Parathyroid adenoma (tissue), 2 donors: ENCODE measurements around the gene PSME2.

Experiments used
- H2AFZ ChIP-seq: fragments of 300-600 bp; sonication (generic); one replicate; pipeline ENCODE4 v1.7.0; 2017; ENCODE audit warnings: antibody characterized with exemption, mild to moderate bottlenecking
- H3K27ac ChIP-seq: fragments of 300-600 bp; sonication (generic); one replicate; pipeline ENCODE4 v1.7.0; 2017
- H3K27me3 ChIP-seq: fragments of 300-600 bp; sonication (generic); one replicate; pipeline ENCODE4 v1.7.0; 2017; ENCODE audit warnings: low read length; ENCODE audit not compliant: control insufficient read depth, insufficient read depth
- H3K36me3 ChIP-seq: fragments of 300-600 bp; sonication (generic); one replicate; pipeline ENCODE4 v1.7.0; 2017; ENCODE audit warnings: low read length; ENCODE audit not compliant: control insufficient read depth, insufficient read depth
- H3K4me1 ChIP-seq: fragments of 300-600 bp; sonication (generic); one replicate; pipeline ENCODE4 v1.7.0; 2017; ENCODE audit warnings: control low read depth
- H3K4me2 ChIP-seq: fragments of 300-600 bp; sonication (generic); one replicate; pipeline ENCODE4 v1.7.0; 2017; ENCODE audit warnings: low read length
- H3K4me3 ChIP-seq: fragments of 300-600 bp; sonication (generic); one replicate; pipeline ENCODE4 v1.7.0; 2017; ENCODE audit warnings: low read depth, low read length
- H3K79me2 ChIP-seq: fragments of 300-600 bp; sonication (generic); one replicate; pipeline ENCODE4 v1.7.0; 2017; ENCODE audit warnings: control low read depth
- H3K9ac ChIP-seq: fragments of 300-600 bp; sonication (generic); one replicate; pipeline ENCODE4 v1.7.0; 2017; ENCODE audit warnings: mild to moderate bottlenecking
- H3K9me3 ChIP-seq: fragments of 300-600 bp; sonication (generic); one replicate; pipeline ENCODE4 v1.7.0; 2017; ENCODE audit warnings: low read length; ENCODE audit not compliant: control insufficient read depth
- CTCF ChIP-seq: fragments of 300-600 bp; sonication (generic); IDR thresholded peaks from one replicate; pipeline ENCODE4 v1.7.0; 2017; ENCODE audit warnings: antibody characterized with exemption, mild to moderate bottlenecking
- donor health status: primary hyperparathyroidism.

PSME2 gene

GRCh38 chr14:24133735-24134134, 12.7 kb downstream of the PSME2 start:
- Histone ChIP-seq H3K27me3 (no peaks in the 10 kb centered on the region), H3K4me2 (no peak overlapping the region), H3K9me3 (no peaks in the 10 kb centered on the region), H3K9ac (no peak overlapping the region), H3K79me2 (no peaks in the 10 kb centered on the region), H3K36me3 (no peaks in the 10 kb centered on the region), H3K27ac (no peak overlapping the region), H3K4me1 (peaks cover 4% of the 10 kb centered on the region), H3K4me3 (no peak overlapping the region), H2AFZ (no peak overlapping the region)
- no peak for TF ChIP-seq CTCF

- Histone ChIP-seq H3K36me3 (no peaks in the 10 kb centered on the region), H3K27ac (no peak overlapping the region), H2AFZ (no peak overlapping the region), H3K4me1 (peaks cover 4% of the 10 kb centered on the region), H3K9ac (no peak overlapping the region), H3K4me3 (no peak overlapping the region), H3K27me3 (no peaks in the 10 kb centered on the region), H3K9me3 (no peaks in the 10 kb centered on the region), H3K4me2 (no peak overlapping the region), H3K79me2 (no peaks in the 10 kb centered on the region)
- no peak for TF ChIP-seq CTCF
Observed at GRCh38 chr14:24132976-24133375, 13.4 kb downstream of the PSME2 start.

GRCh38 chr14:24132061-24132685, 14.2 kb downstream of the PSME2 start:
- Histone ChIP-seq H3K79me2 (no peaks in the 10 kb centered on the region), H3K4me3 (no peak overlapping the region), H3K9ac (no peak overlapping the region), H3K36me3 (no peaks in the 10 kb centered on the region), H3K27ac (no peak overlapping the region), H2AFZ (no peak overlapping the region), H3K4me2 (no peak overlapping the region), H3K27me3 (no peaks in the 10 kb centered on the region), H3K9me3 (no peaks in the 10 kb centered on the region), H3K4me1 (no peaks in the 10 kb centered on the region)
- TF ChIP-seq CTCF, result no peak

GRCh38 chr14:24131549-24131966, 14.9 kb downstream of the PSME2 start:
- no peak overlapping the region for H3K4me3 ChIP-seq

More at GRCh38 chr14:24131549-24131966, 14.9 kb downstream of the PSME2 start:
- Histone ChIP-seq H3K79me2 (no peaks in the 10 kb centered on the region), H3K9me3 (no peaks in the 10 kb centered on the region), H3K36me3 (no peaks in the 10 kb centered on the region), H3K27me3 (no peaks in the 10 kb centered on the region), H3K27ac (peak overlapping the region; percentile 11), H3K4me2 (no peak overlapping the region), H2AFZ (no peak overlapping the region), H3K9ac (no peak overlapping the region), H3K4me1 (no peaks in the 10 kb centered on the region)
- TF ChIP-seq CTCF, result no peak
